HG03342 (cell line): ENCODE data around the gene LPIN1.

Experiments
- ATAC-seq: cut with Tn5 transposase; IDR thresholded peaks from one replicate; pipeline ENCODE4 v1.9.1; 2021; ENCODE audit warnings: mild to moderate bottlenecking, moderate library complexity; ENCODE audit not compliant: unreplicated experiment

The LPIN1 gene

GRCh38 chr2:11861044-11861443 is 114.6 kb downstream of the LPIN1 start:
- no peak for ATAC-seq

GRCh38 chr2:11862049-11862448 is 115.6 kb downstream of the LPIN1 start:
- ATAC-seq = no peak

GRCh38 chr2:11863103-11863502 is 116.7 kb downstream of the LPIN1 start:
- ATAC-seq = peak; percentile 40

- peak; percentile 52 for ATAC-seq
Measured at GRCh38 chr2:11863513-11864328, 117.3 kb downstream of the LPIN1 start.

GRCh38 chr2:11864724-11865123 is 118.3 kb downstream of the LPIN1 start:
- no peak for ATAC-seq

GRCh38 chr2:11865378-11865777 is 118.9 kb downstream of the LPIN1 start:
- ATAC-seq = no peak

GRCh38 chr2:11865805-11866204 is 119.4 kb downstream of the LPIN1 start:
- ATAC-seq = no peak

GRCh38 chr2:11866358-11867335 is 120.2 kb downstream of the LPIN1 start:
- no peak for ATAC-seq

- no peak for ATAC-seq
Measured at GRCh38 chr2:11867926-11868325, 121.5 kb downstream of the LPIN1 start.

GRCh38 chr2:11869391-11869991 is 123.1 kb downstream of the LPIN1 start:
- no peak for ATAC-seq

GRCh38 chr2:11870064-11870463 is 123.6 kb downstream of the LPIN1 start:
- no peak for ATAC-seq

- ATAC-seq = no peak
Measured at GRCh38 chr2:11870584-11870983, 124.2 kb downstream of the LPIN1 start.

- no peak for ATAC-seq
Measured at GRCh38 chr2:11871421-11871820, 125.0 kb downstream of the LPIN1 start.

- ATAC-seq = no peak
Measured at GRCh38 chr2:11872247-11872947, 126.0 kb downstream of the LPIN1 start.

- no peak for ATAC-seq
Measured at GRCh38 chr2:11872948-11873269, 126.5 kb downstream of the LPIN1 start.

GRCh38 chr2:11873356-11874154 is 127.1 kb downstream of the LPIN1 start:
- no peak for ATAC-seq

GRCh38 chr2:11874861-11875260 is 128.4 kb downstream of the LPIN1 start:
- ATAC-seq = no peak

GRCh38 chr2:11875481-11875880 is 129.0 kb downstream of the LPIN1 start:
- ATAC-seq = no peak

- no peak for ATAC-seq
Measured at GRCh38 chr2:11876436-11876835, 130.0 kb downstream of the LPIN1 start.

- no peak for ATAC-seq
Measured at GRCh38 chr2:11876889-11877288, 130.5 kb downstream of the LPIN1 start.
